ENCODE results near the gene IQGAP2.

IQGAP2 gene

GRCh38 chr5:76479281-76479680, 76.2 kb downstream of the IQGAP2 start:
- DNase-seq: no peak

DNA sequence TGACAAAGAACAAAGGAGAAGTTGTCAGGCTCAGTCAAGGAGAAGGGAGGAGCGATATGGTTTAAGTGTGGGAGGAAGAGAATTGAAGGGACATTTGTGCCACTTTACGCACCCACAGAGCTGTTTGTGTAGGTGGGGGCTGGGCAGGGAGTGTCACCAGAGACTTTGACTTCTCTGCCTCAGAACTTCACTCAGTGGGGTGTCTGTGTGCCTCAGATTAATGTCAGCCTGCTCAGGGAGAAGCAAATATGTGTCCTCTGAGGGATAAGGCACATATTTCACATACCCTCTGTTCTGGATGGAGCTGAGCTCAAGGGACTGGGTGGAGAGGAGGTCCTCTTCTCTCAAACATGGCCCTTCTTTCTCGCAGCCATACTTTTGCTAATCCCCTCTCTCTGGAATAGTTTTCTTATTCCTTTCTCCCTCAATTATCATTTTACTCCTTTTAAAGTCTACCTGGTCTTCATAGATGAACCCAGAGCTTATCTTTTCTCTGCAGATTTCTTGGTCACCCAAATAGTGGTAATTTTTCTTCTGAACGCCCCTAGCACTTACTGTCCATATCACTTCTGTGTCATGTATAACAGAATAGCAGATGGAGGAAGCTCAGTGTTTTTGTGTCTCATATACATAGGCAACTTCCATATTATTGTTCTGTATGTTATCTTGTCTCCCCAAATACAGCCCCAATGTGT, 77.0 kb downstream of the IQGAP2 start:
- DNase-seq: no peak

- DNase-seq: no peak
Observed at GRCh38 chr5:76482984-76483383, 79.9 kb downstream of the IQGAP2 start.

DNA sequence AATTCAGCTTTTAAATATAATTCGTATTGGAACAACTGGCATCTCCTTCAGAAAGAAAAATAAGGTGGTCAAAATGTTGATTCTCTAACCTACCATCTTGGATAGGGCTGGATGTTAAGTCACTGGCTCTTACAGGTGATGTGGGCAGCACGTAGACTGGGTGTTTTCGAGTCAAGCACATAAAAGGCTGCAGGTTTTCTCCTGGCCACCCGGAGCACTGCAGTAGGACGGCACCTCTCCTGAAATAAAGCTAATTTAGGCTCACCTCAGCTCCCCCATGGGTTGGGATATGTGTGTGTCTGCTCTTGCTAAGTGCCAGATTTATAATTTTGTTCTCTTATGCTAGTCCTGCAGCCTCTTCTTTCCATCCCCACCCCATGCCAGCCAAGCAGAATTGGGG, 80.3 kb downstream of the IQGAP2 start:
- no peak for DNase-seq

- DNase-seq: no peak
Observed at GRCh38 chr5:76483881-76484280, 80.8 kb downstream of the IQGAP2 start.

GRCh38 chr5:76485511-76485910, 82.4 kb downstream of the IQGAP2 start:
- DNase-seq: no peak

- DNase-seq: no peak
Observed at GRCh38 chr5:76487386-76487785, 84.3 kb downstream of the IQGAP2 start.

DNA sequence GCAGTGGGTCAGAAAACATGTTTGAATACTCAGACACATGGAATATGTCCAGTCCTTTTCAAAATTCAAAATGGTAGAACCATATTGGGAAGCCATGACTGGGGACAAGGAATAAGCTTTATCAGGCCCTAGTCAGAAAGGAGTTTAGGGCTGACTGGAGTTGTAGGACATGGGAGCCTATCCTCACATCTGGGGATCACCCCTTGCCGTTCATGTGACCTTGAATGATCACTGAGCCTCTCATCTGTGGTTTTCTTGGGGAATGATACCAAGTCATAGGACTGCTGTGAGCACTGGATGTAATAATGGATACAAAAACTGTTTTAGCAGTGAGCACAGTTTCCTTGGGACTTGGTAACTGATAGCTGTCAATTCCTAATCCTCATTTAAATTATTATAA, 84.7 kb downstream of the IQGAP2 start:
- DNase-seq: no peak

GRCh38 chr5:76488969-76489368, 85.9 kb downstream of the IQGAP2 start:
- no peak for DNase-seq

DNA sequence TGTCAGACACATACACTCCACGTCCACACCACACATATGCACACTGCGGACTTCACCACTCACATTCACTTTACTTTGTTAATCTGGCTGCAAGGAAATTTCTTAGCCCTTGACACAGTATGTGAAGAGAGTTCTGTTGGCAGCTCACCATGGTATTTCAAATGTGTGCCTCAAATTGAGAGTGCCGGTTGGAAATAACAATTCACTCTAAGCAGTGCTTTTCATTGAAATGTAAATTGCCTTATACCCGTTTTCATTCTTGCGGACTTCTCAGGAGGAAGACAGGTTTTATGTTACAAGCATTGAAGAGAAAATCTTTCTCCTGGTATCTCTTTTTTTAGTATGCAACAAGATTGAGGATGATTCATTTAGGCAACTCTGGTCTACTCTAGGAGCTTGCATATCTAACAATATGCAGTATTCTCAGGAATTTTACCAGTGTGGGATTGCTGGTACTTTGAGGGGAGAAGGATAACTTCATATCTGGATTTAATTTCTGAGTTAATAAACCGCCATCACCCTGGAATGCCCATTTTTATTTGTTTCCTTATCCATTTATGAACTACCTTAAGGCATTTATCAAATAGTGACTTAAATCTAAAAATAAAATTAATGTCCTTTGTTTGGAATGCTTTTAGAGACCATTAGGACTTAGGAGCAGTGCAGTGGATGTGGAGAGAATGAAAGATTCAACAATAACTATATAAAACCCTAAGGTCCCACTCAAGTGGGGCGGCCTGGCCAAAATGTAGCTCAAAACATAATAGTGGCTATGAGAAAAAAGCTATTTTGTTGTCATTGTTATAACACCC, 87.0 kb downstream of the IQGAP2 start:
- DNase-seq: no peak

GRCh38 chr5:76490960-76491359, 87.9 kb downstream of the IQGAP2 start:
- DNase-seq: no peak

- DNase-seq: no peak
Observed at GRCh38 chr5:76492819-76493189, 89.7 kb downstream of the IQGAP2 start.

GRCh38 chr5:76493190-76493837, 90.2 kb downstream of the IQGAP2 start:
- no peak for DNase-seq

DNA sequence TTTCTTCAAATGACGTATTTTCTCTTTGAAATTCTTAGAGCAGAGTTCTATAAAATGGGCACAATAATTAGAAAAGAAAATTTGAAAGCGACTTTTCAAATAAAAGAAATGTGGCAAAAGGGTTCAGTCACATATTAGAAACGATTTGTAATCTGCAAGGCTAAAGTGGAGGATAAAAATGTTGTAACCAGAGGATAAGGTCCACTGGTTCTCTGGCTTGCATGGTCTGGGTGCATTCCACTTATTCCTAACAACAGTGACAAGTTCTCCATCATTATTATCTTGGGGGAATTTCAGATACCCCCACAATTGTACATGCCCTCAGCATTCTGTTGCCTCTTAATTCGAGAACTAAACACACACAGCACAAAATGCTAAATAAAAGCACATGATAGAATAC, 91.1 kb downstream of the IQGAP2 start:
- DNase-seq: no peak

DNA sequence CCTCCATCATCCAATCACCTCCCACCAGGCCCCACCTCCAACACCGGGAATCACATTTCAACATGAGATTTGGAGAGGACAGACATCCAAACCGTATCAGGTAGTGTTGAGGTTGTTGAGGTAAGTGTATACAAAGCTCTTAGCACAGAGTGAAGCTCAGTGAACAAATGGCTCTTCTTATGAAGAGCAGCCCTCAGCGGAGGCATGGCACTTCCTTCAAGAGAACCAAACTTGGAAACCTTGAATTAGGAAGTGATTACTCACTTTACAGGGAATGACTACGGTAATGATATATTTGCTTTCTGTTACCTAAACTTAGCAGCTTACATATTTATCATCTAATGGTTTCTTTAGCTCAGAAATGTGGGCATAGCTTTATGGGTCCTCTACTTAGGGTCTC, 92.8 kb downstream of the IQGAP2 start:
- no peak for DNase-seq

GRCh38 chr5:76497065-76497460, 94.0 kb downstream of the IQGAP2 start:
- no peak for DNase-seq

- no peak for DNase-seq
Observed at GRCh38 chr5:76497986-76498717, 95.1 kb downstream of the IQGAP2 start.

DNA sequence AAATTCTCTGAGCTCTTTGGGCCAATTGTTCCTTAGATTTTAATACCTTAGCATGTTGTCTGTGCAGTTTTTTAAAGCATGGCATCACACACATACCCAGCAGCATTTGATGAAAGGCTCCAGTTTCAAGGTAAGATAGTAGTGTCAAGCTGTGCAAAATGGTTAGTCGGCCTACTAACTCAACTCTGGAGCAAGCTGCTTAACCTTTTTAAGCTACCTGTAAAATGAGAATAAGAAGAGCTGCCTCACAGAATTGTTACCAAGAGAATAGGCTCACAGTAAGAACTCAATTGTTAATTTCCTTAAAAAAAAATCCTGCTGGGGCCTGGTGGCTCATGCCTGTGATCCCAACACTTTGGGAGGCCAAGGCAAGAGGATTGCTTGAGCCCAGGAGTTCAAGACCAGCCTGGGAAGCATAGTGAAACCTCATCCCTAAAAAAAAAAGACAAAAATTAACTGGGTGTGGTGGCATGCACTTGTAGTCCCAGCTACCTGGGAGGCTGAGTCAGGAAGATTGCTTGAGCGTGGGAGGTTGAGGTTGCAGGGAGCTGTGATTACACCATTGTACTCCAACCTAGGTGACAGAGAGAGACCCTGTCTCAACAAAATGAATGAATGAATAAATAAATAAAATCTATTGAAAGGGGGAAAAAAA, 96.5 kb downstream of the IQGAP2 start:
- DNase-seq: no peak

DNA sequence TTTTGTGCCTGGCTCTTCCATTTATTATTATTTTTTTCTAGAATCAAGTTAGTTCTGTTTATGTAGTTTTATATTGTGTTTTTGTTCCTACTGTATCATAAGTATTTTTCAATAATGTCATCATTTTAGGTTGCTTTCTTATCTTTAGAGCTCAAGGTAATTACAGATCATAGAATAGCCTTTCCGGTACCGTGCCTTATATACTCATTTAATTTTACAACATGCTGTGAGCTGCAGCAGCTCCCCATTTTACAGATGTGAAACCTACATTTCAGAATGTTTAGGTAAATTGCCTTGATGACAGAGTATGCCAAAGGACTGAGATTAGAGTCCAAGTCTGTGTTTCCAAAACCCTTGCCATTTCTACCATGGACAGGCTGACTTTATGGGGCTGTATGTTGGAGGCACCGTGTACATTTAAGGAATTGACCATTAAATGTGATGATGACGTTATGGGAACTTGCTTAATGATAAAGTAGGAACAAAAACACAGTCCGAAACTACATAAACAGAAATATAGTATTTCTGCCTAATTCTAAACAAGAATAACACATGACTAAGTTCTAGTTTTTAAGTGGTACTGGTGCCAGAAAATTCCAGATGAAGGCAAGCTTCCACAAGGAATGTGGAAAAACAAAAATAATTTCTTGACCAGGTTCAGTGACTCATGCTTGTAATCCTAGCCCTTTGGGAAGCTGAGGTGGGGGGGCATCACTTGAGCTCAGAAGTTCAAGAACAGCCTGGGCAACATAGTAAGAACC, 97.7 kb downstream of the IQGAP2 start:
- no peak for DNase-seq

GRCh38 chr5:76503929-76504328, 100.8 kb downstream of the IQGAP2 start:
- no peak for DNase-seq

DNA sequence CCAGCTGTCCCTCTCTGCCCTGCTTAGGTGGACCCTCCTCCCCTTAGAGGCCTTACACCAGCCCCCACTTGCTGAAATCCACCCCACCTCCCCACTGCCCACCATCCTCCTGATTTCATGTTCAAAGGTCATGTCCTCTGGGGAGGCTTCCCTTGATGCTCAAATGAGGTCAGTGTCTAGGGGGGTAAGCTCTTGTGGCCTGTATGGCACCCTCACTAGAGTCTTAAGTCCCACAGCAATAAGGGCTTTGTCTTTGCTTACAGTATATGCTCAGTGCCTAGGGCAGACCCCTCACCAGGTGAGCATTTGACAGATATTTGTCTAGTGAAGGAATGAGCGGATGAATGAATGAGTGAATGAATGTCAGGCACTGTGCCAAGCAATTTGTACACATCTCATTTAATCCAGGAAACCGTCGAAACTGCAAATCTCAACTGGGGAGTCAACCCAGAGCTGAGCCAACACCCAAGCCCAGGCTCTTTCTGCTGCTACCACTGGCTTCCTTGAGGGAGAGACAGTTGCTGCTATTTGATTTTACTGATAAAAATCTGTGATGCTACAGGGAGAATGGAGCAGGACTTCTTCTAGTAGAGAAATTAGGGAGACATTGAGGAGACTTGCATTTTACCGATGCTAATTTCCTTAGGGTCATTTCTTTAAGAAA, 101.9 kb downstream of the IQGAP2 start:
- no peak for DNase-seq

DNA sequence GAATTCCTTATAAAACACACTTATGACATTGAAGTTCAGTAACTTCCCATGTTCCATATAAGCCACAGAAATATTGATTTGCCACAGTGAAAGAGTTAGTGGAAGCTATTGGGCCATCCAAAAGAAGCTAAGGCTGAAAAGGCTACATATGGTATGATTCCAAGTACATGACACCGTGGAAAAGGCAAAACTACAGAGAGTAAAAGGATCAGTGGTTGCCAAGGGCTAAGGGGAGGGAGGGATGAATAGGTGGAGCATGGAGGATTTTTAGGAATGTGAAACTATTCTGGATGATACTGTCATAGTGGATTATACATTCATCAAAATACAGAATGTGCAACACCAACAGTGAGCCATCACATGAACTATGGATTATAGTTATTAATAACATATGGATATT, 110.4 kb downstream of the IQGAP2 start:
- DNase-seq: no peak

Measured in stimulated activated CD8-positive, alpha-beta memory T cell treated with anti-CD3 and anti-CD28 coated beads, Interleukin-4, amount 100 ng/mL, for 48 hours (primary cell).